K562 (cell line): ENCODE data around the gene CXCR5. TPM values are rescaled to one million over a fixed set of nuclear protein-coding genes. Genes with fewer than 3 reads are reported as not detected.

Experiments
- BCOR ChIP-seq: fragments of 450-650 bp; IDR thresholded peaks from 2 replicates; pipeline ENCODE4 v1.6.1; 2016
- MAFG ChIP-seq: fragments of 450-650 bp; conservative IDR thresholded peaks from 2 replicates; pipeline ENCODE4 v1.6.1; 2016; ENCODE audit warnings: missing genetic modification characterization, missing compliant biosample characterization
- POLR2G ChIP-seq: fragments of 200-400 bp; formaldehyde crosslinking; IDR thresholded peaks from 2 replicates; pipeline ENCODE4 v1.6.1; 2017; ENCODE audit warnings: low read depth, mild to moderate bottlenecking, antibody characterized with exemption, low read length, moderate library complexity
- POLR2H ChIP-seq: IDR thresholded peaks from 2 replicates; pipeline ENCODE4 v1.6.1; 2016; ENCODE audit warnings: missing genetic modification characterization, low read depth, mild to moderate bottlenecking, control low read depth, missing compliant biosample characterization, moderate library complexity
- RFX7 ChIP-seq: fragments of 250-450 bp; sonication (Bioruptor Pico); IDR thresholded peaks from 2 replicates; pipeline ENCODE4 v1.5.1; 2021; ENCODE audit warnings: mild to moderate bottlenecking
- SAFB2 ChIP-seq: fragments of 200-400 bp; formaldehyde crosslinking; IDR thresholded peaks from 2 replicates; pipeline ENCODE4 v1.6.1; 2018; ENCODE audit warnings: borderline replicate concordance, low read length, low read depth, moderate library complexity; ENCODE audit not compliant: severe bottlenecking
- TAF15 ChIP-seq: fragments of 200-400 bp; formaldehyde crosslinking; IDR thresholded peaks from 2 replicates; pipeline ENCODE4 v1.6.1; 2017; ENCODE audit warnings: mild to moderate bottlenecking, low read depth, low read length, moderate library complexity
- TBP ChIP-seq: optimal IDR thresholded peaks from 2 replicates; pipeline ENCODE3; 2011; ENCODE audit warnings: low read depth, low read length, improper control_type of control experiment
- U2AF2 ChIP-seq: fragments of 200-400 bp; formaldehyde crosslinking; optimal IDR thresholded peaks from 2 replicates; pipeline ENCODE3; 2017; ENCODE audit warnings: low read depth, mild to moderate bottlenecking, low read length
- XRCC4 ChIP-seq: IDR thresholded peaks from one replicate; pipeline ENCODE4 v1.6.1; 2011; ENCODE audit not compliant: insufficient read depth, insufficient read length; ENCODE audit errors: extremely low read depth
- ZBTB40 ChIP-seq, 2 experiments: fragments of 450-650 bp in 1 of 2; sonication (generic) in 1 of 2; formaldehyde crosslinking in 1 of 2; IDR thresholded peaks; 2 replicates each; pipeline versions ENCODE4 v1.7.1 to v1.9.0; 2016 to 2022; ENCODE audit warnings: inconsistent platforms in 1 of 2, mild to moderate bottlenecking in 1 of 2, missing genetic modification reagents in 1 of 2
- ZBTB5 ChIP-seq: fragments of 450-650 bp; IDR thresholded peaks from 2 replicates; pipeline ENCODE4 v1.6.1; 2017; ENCODE audit warnings: antibody characterized with exemption
- ZNF143 ChIP-seq: sonication (generic); formaldehyde crosslinking; IDR thresholded peaks from 2 replicates; pipeline ENCODE4 v1.9.0; 2022; ENCODE audit warnings: mild to moderate bottlenecking, missing genetic modification reagents
- ZNF707 ChIP-seq: fragments of 250-450 bp; sonication (Bioruptor Pico); conservative IDR thresholded peaks from 2 replicates; pipeline ENCODE4 v1.8.0; 2022; ENCODE audit warnings: inconsistent platforms, mild to moderate bottlenecking, moderate library complexity
- polyA plus RNA-seq, 8 experiments: library from polyadenylated mRNA; depleted of rRNA in 4 of 8; stranded (reverse) in 5 of 8; unstranded in 3 of 8; fragments of >200 nt; fragmentation: Nextera tagmentation in 2 of 8; fragmentation: Illumina TruSeq in 1 of 8; extraction: Ambion mirVana in 2 of 8; extraction: Trizol in 1 of 8; gene quantifications; 2 replicates each; pipeline versions ENCODE4 v1.2.1 to v1.2.3, GENCODE V29; 2011 to 2014; ENCODE audit warnings: inconsistent platforms in 1 of 8, missing spikeins in 1 of 8
- total RNA-seq, 7 experiments: library from RNA; depleted of rRNA in 6 of 7; stranded (reverse); fragments of >200 nt in 6 of 7; fragmentation: Illumina TruSeq in 2 of 7; extraction: Trizol in 2 of 7; gene quantifications; 2 replicates each; pipeline versions ENCODE4 v1.2.1 to v1.2.3, GENCODE V29; 2011 to 2021; ENCODE audit warnings: low replicate concordance in 1 of 7

CXCR5 gene
- total and polyA plus RNA-seq, 9 of the 15 experiments (the other 6 are each of a cell fraction or from before 2014, with no cell fraction given), result 0.03 to 0.06 TPM; not detected in 7

- TF ChIP-seq ZBTB40 (IDR thresholded peaks at IDR 0.05), result no peak
- TF ChIP-seq ZBTB40 (CRISPR knock-in tag; IDR thresholded peaks at IDR 0.05), result no peak
- no peak for TF ChIP-seq ZBTB5
- no peak for TF ChIP-seq RFX7
- TF ChIP-seq TAF15, result no peak
- no peak for TF ChIP-seq POLR2H (tag)
- no peak for TF ChIP-seq ZNF707 (CRISPR knock-in tag)
- TF ChIP-seq SAFB2, result no peak
- TF ChIP-seq TBP, result no peak
- no peak for TF ChIP-seq ZNF143 (CRISPR knock-in tag)
- TF ChIP-seq POLR2G, result 0 out of 2 replicates have a peak, but pooled peaks have one; percentile 54
- TF ChIP-seq BCOR, result no peak
- TF ChIP-seq MAFG (tag), result no peak
- no peak for TF ChIP-seq XRCC4
- no peak for TF ChIP-seq U2AF2
These were observed 34.5 kb downstream of the CXCR5 start (continued) for GRCh38 chr11:118918128-118918685.
